Kidney (tissue), 14 donors: ENCODE results near the gene UGT1A4. TPM values are rescaled to one million over a fixed set of nuclear protein-coding genes. Genes with fewer than 3 reads are reported as not detected.
A peak's percentile ranks its signal among the peaks of the same experiment; 100 is the strongest.

ENCODE experiments used
- DNase-seq, 5 donors: peaks; one replicate each; pipeline ENCODE4 v3.0.0-alpha.2; 2013 to 2020
- FAIRE-seq: peaks from 2 replicates; lab custom pipeline; 2012; peaks lifted over from hg19 to GRCh38; lab: Jason Lieb, UNC
- H3K27ac ChIP-seq, 2 donors: one replicate each; pipeline ENCODE4 v1.7.0; 2013; ENCODE audit warnings: low read depth in 2 of 2, low read length in 2 of 2, inconsistent platforms in 1 of 2
- H3K27me3 ChIP-seq: one replicate; pipeline ENCODE4 v1.7.1; 2013; ENCODE audit warnings: low read length, inconsistent platforms; ENCODE audit not compliant: control insufficient read depth, insufficient read depth
- H3K36me3 ChIP-seq, 3 donors: one replicate each; pipeline versions ENCODE4 v1.7.0 to v1.7.1; 2013; ENCODE audit warnings: low read length in 3 of 3, control low read depth in 1 of 3, inconsistent platforms in 1 of 3; ENCODE audit not compliant: insufficient read depth in 3 of 3, control insufficient read depth in 2 of 3
- H3K4me1 ChIP-seq, 3 donors: one replicate each; pipeline versions ENCODE4 v1.7.0 to v1.7.1; 2013; ENCODE audit warnings: low read length in 3 of 3, inconsistent platforms in 1 of 3, low read depth in 1 of 3; ENCODE audit not compliant: control insufficient read depth in 2 of 3, insufficient read depth in 2 of 3
- H3K4me3 ChIP-seq, 3 donors: one replicate each; pipeline versions ENCODE4 v1.7.0 to v1.8.1; 2013; ENCODE audit warnings: low read length in 3 of 3, control low read depth in 1 of 3, inconsistent platforms in 1 of 3
- H3K9ac ChIP-seq, 3 donors: one replicate each; pipeline versions ENCODE4 v1.7.0 to v1.7.1; 2013; ENCODE audit warnings: low read length in 3 of 3, control low read depth in 1 of 3, inconsistent platforms in 1 of 3
- H3K9me3 ChIP-seq, 3 donors: one replicate each; pipeline versions ENCODE4 v1.7.0 to v1.7.1; 2013; ENCODE audit warnings: low read length in 3 of 3, control low read depth in 1 of 3, inconsistent platforms in 1 of 3; ENCODE audit not compliant: control insufficient read depth in 2 of 3, insufficient read depth in 1 of 3
- CTCF ChIP-seq: IDR thresholded peaks from 3 replicates; pipeline ENCODE4 v1.5.1; 2012; ENCODE audit warnings: mild to moderate bottlenecking, moderate library complexity, borderline replicate concordance; ENCODE audit not compliant: insufficient read depth; ENCODE audit errors: extremely low read depth
- intact Hi-C: fragments of 100-400 bp; cut with DNase I; formaldehyde crosslinking; loops from one replicate; pipeline ENCODE4 v1.11.1; 2022
- polyA plus RNA-seq: library from polyadenylated mRNA; stranded (reverse); fragments of 350-450 nt; fragmentation: Illumina TruSeq; extraction: RNeasy Lipid Tissue Mini Kit (QIAGEN cat#74804); gene quantifications from one replicate; pipeline ENCODE4 v1.2.3, GENCODE V29; 2014; ENCODE audit warnings: low read depth, low replicate concordance; ENCODE audit not compliant: insufficient read depth
- total RNA-seq: library from RNA; stranded (reverse); fragmentation: NEBNext Ultra II Directional; extraction: Animal tissue kit (Norgen Biotek cat#: 25700); gene quantifications from one replicate; pipeline ENCODE4 v1.2.1, GENCODE V29; 2021
- donor health status: control.
- donor health status: control.
- donor health status: control.
- donor health status: control.
- donor health status: control.
- donor health status: DM: yes; HTN: yes; CAD: no.
- donor health status: Normal renal cell carcinoma (clear cell type).

The UGT1A4 gene
- total and polyA plus RNA-seq, 2 donors from 2014 or later = 0.84 to 1.1 TPM

DNA sequence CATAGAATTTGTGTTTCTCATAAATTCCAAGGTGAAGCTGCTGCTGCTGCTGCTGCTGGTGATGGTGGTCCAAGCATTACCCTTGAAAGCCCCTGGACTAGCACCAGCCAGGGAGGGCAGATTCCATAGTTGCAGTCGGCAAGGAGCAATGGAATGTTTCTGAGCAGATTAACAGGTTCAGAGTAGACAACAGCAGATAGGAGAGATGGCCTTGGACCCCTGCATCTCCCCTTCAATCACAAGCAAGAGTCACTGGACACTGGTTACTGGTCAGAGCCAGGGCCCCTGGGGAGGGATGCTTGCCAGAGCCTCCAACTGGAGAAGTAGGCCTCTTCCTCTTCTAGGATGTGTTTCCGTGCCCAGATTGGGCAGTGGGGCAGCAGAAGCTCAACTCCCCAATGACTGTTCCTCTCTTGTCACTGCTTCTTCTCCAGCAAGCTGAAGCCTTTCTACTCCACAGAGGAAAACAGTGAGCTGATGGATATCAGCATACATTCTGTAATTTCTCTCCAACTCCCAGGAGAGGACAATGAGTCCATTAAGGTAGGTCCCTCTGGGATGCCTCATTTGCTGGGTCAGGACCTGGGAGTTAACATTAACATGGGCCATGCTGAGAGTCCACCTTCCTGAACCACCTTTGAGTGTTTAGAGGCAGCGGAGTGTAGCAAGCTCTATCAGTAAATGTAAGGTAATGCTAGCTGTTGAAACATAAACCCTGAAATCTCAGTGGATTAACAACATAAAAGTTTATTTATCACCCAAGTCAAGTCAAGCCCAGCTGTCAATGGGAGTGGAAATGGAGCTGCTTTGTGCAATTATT, 94.9 kb downstream of the UGT1A4 start:
- Histone ChIP-seq H3K9me3 (no peaks in the 10 kb centered on the region), H3K4me1 (no peaks in the 10 kb centered on the region), H3K9ac (no peak overlapping the region), H3K36me3 (no peaks in the 10 kb centered on the region), H3K27me3 (no peaks in the 10 kb centered on the region), H3K4me3 (no peak overlapping the region), H3K27ac (no peak overlapping the region)
- FAIRE-seq = no peak
- peak; percentile 44 to 87 (median 70) for DNase-seq
- intact Hi-C loops = no loop called here
- no peak for TF ChIP-seq CTCF

- FAIRE-seq = no peak
- Histone ChIP-seq H3K27me3 (no peaks in the 10 kb centered on the region), H3K4me3 (no peak overlapping the region), H3K4me1 (no peaks in the 10 kb centered on the region), H3K36me3 (no peaks in the 10 kb centered on the region), H3K9ac (no peak overlapping the region), H3K27ac (no peak overlapping the region), H3K9me3 (no peaks in the 10 kb centered on the region)
- peak in 2 of 5 donors; percentile 22 to 27 for DNase-seq
- intact Hi-C loops = no loop called here
- TF ChIP-seq CTCF = no peak
Observed at GRCh38 chr2:233814056-233814835, 95.7 kb downstream of the UGT1A4 start.

DNA sequence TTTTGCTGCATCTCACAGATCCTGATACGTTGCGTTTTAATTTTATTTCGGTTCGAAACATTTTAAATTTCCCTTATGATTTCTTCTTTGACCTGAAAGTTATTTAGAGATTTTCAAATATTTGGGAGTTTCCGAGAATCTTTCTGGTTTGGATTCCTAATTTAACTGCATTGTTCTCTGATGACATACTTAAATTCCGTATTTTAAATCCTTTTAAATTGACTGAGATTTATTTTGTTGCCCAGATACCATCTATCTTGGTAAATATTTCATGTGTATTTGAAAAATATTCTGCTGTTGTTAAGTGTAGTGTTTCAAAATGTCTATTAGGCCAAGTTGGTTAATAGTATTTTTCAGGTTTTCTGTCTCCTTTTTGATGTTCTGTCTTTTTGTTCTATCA, 97.3 kb downstream of the UGT1A4 start:
- no peak for DNase-seq
- Histone ChIP-seq H3K27ac (no peak overlapping the region), H3K4me3 (no peak overlapping the region), H3K36me3 (no peaks in the 10 kb centered on the region), H3K9me3 (no peaks in the 10 kb centered on the region), H3K27me3 (no peaks in the 10 kb centered on the region), H3K4me1 (no peaks in the 10 kb centered on the region), H3K9ac (no peak overlapping the region)
- intact Hi-C loops = no loop called here
- TF ChIP-seq CTCF = no peak
- FAIRE-seq = no peak
